GM21447 (cell line): ENCODE data around the gene HDAC9.
"Not testable (repeated sequence)": the region's sequence is repeated elsewhere in the genome, so short reads cannot be mapped to it uniquely, and the experiment has no call there.

Experiments
- ATAC-seq: cut with Tn5 transposase; IDR thresholded peaks from one replicate; pipeline ENCODE4 v1.9.1; 2021; ENCODE audit not compliant: unreplicated experiment

HDAC9 gene

DNA sequence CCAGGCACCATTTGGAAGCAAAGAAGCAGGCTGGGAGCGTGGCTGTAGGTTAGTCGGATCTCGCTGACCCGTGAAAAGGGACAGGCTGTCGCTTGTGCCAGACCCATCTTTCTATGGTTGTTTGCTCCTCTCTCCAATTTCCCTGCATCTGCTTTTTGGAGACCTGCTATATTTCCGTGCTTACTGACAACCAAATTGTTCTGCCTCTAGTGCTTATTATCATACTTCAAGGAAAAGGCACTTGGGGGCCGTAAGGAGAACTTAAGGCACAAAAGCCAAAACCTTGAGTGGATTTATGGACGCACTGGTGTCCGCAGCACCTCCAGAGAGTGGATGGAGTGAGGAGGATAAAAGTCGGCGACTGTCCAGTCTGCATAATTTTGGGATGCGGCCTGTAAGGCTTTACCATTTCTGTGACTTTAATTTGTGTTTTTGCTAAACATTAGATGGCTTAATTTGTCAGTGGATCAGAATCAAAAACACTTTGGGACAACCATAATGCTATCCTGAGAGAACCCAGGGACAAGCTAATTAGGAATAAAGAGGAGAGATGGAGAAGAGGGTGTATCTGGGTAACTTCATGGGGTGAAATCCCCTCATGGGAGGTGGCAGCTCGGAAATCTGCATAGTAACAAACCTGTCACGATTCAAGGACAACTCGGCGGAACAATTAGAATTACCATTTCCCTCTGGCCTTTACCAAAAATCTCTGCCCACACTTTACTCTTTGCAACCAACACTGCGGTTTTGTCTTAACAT, 206.7 kb downstream of the HDAC9 start:
- no peak for ATAC-seq

- no peak for ATAC-seq
These were observed 208.1 kb downstream of the HDAC9 start for GRCh38 chr7:18703685-18704084.

GRCh38 chr7:18706670-18707069, 211.1 kb downstream of the HDAC9 start:
- ATAC-seq: no peak

- ATAC-seq: no peak
These were observed 212.7 kb downstream of the HDAC9 start for GRCh38 chr7:18708204-18708603.

DNA sequence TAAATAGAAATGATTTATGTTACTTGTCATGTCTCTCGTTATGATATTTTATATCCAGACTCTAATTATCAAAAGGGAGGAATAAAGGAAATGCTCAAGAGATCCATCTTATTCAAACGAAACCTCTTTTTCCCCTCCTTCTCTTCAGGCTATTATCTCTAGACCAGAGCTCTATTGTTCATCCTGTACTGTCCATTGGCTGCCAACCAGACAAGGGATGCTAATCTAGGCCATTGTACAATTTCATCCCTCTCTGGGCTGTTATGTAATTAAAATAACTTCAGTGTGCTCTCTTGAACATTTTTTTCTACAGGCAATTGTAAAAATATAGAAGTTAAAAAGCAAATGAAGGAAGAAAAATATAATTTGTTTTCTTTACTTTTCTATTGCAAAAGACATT, 220.4 kb downstream of the HDAC9 start:
- no peak for ATAC-seq

- ATAC-seq: no peak
These were observed 225.9 kb downstream of the HDAC9 start for GRCh38 chr7:18721429-18721828.

DNA sequence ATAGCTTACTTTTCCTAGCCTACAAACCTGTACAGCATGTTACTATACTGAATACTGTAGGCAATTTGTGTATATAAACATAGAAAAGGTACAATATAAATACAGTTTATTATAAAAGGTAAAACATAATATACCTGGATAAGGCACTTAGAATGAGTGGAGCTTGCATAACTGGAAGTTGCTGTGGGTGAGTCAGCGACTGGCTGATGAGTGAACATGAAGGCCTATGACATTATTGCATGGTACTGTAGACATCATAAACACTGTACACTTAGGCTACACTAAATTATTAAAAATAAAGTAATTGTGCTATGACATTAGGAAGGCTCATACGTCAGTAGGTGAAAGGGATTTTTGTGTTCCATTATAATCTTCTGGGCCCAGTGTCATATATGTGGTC, 228.8 kb downstream of the HDAC9 start:
- ATAC-seq: no peak

- no peak for ATAC-seq
These were observed 231.7 kb downstream of the HDAC9 start for GRCh38 chr7:18727115-18727870.

DNA sequence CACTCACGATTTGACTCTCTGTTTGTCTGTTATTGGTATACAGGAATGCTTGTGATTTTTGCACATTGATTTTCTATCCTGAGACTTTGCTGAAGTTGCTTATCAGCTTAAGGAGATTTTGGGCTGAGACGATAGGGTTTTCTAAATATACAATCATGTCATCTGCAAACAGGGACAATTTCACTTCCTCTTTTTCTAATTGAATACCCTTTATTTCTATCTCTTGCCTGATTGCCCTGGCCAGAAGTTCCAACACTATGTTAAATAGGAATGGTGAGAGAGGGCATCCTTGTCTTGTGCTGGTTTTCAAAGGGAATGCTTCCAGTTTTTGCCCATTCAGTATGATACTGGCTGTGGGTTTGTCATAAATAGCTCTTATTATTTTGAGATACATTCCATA, 240.5 kb downstream of the HDAC9 start:
- not testable (repeated sequence) for ATAC-seq

GRCh38 chr7:18740579-18740988, 245.0 kb downstream of the HDAC9 start:
- ATAC-seq: no peak

DNA sequence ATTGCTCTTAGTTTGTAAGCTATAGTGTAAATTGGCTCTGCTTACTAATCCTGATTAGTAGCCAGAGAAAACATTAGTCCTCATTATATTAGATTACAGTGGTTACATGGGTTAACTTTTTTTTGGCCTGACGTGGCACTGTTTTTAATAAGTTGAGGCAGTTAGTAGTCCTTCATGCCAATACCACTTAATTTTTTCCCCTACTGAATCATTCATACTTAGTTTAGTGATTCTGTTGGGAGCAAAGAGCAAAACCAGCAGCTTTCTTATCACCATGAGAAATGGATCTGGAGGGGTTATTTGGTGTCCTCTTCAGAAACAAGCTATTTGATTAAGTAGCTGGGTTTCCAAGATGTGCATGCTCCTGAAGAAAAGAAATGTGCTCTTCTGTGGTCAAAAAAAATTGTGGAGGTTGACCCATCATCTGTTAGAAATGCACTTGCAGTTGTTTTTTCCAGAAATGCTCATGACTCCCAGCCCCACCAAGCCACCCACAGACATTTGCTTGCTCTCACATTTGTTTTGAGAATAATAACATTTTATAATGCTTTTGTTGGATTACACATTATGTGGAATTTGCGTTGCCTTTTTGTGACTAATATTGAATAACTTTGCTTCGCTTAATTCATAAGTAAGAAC, 258.5 kb downstream of the HDAC9 start:
- ATAC-seq: no peak

- no peak for ATAC-seq
These were observed 259.2 kb downstream of the HDAC9 start for GRCh38 chr7:18754766-18755165.

GRCh38 chr7:18755793-18756192, 260.2 kb downstream of the HDAC9 start:
- ATAC-seq: no peak

DNA sequence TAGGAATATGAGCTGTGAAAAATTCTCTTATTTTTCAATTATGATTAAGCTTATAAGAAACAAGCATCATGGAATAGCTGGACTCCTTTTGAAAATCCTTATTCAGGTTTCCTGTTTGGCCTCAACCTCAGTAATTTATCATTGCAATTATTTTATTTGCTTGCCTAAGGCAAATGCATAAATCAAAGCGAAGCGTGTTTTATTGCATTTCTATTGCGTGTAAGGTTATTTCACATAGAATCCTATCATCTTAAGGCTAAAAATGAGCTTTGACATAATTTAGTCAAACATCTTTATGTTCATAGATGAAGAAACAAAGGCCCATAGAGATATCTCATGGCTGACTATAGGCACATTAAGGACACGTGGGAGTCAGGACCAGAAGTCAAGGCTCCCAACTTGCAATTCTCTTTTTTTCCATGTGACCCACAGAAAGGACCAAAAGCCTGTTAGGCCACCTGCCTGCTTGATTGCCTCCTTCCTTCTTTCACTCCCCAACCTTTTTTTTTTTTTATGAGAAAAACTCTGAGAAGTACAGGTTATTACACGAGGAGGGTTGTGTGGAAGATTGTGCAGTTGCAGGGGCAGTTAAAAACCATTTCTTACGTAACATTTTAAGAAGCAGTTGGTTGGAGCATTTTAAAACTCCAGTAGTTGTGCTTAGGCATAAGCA, 261.0 kb downstream of the HDAC9 start:
- no peak for ATAC-seq

DNA sequence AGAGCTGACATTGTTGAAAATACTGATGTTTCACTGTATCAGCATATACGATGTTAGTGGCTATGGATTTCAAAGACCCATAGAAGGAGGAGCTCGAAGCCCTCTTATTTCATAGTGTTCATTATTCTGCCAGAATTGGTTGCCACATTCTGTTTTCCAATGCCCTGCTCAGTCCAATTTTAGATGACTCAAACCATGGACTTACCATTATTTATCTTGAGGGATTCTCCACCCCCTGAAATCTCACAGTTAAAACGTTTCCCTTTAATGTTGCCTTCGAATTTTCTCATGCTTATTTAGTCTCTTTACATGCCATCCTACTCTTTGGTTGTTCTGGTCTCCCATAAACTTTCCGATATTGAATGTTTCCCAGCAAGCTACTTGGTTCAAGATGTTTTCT, 264.5 kb downstream of the HDAC9 start:
- ATAC-seq: no peak

GRCh38 chr7:18760631-18761445, 265.3 kb downstream of the HDAC9 start:
- ATAC-seq: no peak

DNA sequence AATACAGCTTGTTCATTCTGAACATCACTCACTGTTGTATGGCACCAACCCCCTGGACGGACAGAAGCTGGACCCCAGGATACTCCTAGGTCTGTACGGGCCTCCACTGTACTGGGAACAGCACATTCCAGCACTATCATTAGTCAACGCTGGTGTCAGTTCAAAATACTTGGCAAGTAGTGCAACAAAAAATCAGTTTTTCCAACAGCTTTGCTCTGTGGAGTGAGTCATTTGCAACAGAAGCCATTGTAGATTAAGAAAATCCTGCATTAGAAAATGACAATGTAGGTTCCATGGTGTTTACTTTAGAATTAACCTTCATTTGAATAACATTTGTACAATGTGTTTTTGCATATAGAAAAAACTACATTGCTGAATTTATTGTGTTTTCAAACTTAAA, 266.6 kb downstream of the HDAC9 start:
- no peak for ATAC-seq

- ATAC-seq: no peak
These were observed 272.7 kb downstream of the HDAC9 start for GRCh38 chr7:18768256-18768655.

GRCh38 chr7:18770154-18770811, 274.7 kb downstream of the HDAC9 start:
- ATAC-seq: no peak

DNA sequence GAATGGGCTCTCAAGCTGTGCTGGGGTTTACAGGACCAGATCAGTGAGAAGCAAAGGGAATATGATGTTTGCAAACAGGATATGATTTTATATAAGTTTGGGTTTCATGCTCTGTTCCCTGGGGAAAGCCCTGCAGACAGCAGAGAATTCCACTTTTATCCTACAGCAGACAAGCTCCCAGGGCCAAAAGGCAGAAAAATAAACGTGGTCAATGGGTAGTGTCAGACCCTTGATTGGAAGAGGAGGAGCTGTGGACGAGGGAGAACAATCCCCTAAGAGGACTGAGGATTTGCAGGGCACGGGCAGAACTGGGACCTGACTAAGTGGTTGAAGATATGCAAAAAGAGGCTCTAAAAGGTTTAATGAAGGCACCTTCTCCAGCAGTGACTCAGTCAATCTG, 275.3 kb downstream of the HDAC9 start:
- no peak for ATAC-seq
